Measurements from ENCODE around the gene UBB. TPM values are rescaled to one million over a fixed set of nuclear protein-coding genes. Genes with fewer than 3 reads are reported as not detected.
"Not testable (repeated sequence)": the region's sequence is repeated elsewhere in the genome, so short reads cannot be mapped to it uniquely, and the experiment has no call there.

The UBB gene
- total RNA-seq, 2 donors from 2014 or later = 862 to 1,091 TPM

DNA sequence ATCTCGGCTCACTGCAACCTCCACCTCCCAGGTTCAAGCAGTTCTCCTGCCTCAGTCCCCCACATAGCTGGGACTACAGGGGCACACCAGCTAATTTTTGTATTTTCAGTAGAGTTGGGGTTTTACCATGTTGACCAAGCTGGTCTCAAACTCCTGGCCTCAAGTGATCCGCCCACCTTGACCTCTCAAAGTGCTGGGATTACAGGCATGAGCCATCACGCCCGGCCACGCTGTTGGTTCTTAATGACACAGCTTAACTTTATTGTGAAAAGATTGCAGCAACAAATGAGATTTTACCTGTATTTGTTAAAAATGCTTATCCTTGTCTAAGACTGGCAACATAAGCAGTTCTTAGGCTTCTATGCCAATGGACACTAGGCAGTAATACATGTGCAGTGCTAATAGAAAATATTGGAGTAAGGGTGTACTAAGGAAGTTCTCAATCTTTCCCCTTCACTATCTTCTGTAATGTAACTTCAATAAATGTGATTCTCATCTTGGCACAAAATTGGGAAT is 2.9 kb downstream of the UBB start:
- no peaks in the 10 kb centered on the region for H3K9me3 ChIP-seq
- DNase-seq (ENCODE audit: low spot score) = no peak
- H3K4me3 ChIP-seq = no peak overlapping the region
- TF ChIP-seq, protein P1, sequence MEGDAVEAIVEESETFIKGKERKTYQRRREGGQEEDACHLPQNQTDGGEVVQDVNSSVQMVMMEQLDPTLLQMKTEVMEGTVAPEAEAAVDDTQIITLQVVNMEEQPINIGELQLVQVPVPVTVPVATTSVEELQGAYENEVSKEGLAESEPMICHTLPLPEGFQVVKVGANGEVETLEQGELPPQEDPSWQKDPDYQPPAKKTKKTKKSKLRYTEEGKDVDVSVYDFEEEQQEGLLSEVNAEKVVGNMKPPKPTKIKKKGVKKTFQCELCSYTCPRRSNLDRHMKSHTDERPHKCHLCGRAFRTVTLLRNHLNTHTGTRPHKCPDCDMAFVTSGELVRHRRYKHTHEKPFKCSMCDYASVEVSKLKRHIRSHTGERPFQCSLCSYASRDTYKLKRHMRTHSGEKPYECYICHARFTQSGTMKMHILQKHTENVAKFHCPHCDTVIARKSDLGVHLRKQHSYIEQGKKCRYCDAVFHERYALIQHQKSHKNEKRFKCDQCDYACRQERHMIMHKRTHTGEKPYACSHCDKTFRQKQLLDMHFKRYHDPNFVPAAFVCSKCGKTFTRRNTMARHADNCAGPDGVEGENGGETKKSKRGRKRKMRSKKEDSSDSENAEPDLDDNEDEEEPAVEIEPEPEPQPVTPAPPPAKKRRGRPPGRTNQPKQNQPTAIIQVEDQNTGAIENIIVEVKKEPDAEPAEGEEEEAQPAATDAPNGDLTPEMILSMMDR (IDR thresholded peaks at IDR 0.05) = no peak
- H3K36me3 ChIP-seq = peaks cover 20% of the 10 kb centered on the region
- H3K4me1 ChIP-seq = peaks cover 0 to 35% of the 10 kb centered on the region in 2 donors
- peak overlapping the region in 1 of 2 donors; percentile 19 for H3K27ac ChIP-seq
- no peaks in the 10 kb centered on the region for H3K27me3 ChIP-seq

GRCh38 chr17:16384557-16384956 is 3.7 kb downstream of the UBB start:
- peaks cover 20% of the 10 kb centered on the region for H3K36me3 ChIP-seq
- no peak overlapping the region for H3K4me3 ChIP-seq
- TF ChIP-seq, protein P1 (IDR thresholded peaks at IDR 0.05) = no peak
- DNase-seq (ENCODE audit: low spot score) = no peak
- no peaks in the 10 kb centered on the region for H3K27me3 ChIP-seq
- no peak overlapping the region for H3K27ac ChIP-seq
- H3K9me3 ChIP-seq = no peaks in the 10 kb centered on the region
- peaks cover 0 to 35% of the 10 kb centered on the region in 2 donors for H3K4me1 ChIP-seq

DNA sequence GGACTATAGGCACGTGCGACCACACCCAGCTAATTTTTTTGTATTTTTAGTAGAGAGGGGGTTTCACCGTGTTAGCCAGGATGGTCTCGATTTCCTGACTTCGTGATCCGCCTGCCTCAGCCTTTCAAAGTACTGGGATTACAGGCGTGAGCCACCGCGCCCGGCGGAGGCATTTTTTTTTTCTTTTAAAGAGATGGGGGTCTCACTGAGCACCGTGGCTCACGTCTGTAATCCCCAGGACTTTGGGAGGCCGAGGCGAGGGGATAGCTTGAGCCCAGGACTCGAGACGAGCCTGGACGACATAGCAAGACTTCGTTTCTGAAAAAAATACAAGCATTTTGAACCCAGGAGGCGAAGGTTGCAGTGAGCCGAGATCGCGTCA is 5.2 kb downstream of the UBB start:
- H3K4me1 ChIP-seq = peaks cover 0 to 35% of the 10 kb centered on the region in 2 donors
- peaks cover 20% of the 10 kb centered on the region for H3K36me3 ChIP-seq
- H3K27ac ChIP-seq = peak overlapping the region in 1 of 2 donors; percentile 63
- H3K27me3 ChIP-seq; DNase-seq (ENCODE audit: low spot score); H3K9me3 ChIP-seq: not testable (repeated sequence)
- peak overlapping the region in 1 of 2 donors; percentile 60 for H3K4me3 ChIP-seq

DNA sequence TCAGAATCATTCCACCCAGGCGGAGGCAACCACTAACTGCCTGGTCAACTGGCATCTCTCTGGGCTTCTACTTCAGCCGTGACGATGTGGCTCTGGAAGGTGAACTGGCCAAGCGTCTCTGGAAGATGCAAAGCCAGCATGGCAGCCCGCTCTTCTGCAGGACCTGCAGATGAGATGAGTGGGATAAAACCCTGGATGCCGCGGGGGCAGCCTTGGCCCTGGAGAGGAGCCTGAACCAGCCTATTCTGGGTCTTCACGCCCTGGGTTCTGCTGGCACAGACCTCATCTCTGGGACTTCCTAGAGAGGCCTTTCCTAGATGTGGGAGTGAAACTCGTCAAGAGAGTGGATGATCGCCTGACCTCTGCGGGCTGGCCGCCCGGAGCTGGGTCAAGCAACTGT is 10.6 kb downstream of the UBB start:
- no peak for DNase-seq (ENCODE audit: low spot score)
- Histone ChIP-seq H3K27ac (no peak overlapping the region), H3K36me3 (no peaks in the 10 kb centered on the region), H3K4me1 (peaks cover 0 to 11% of the 10 kb centered on the region in 2 donors), H3K9me3 (no peaks in the 10 kb centered on the region), H3K27me3 (no peaks in the 10 kb centered on the region), H3K4me3 (no peak overlapping the region)
- TF ChIP-seq, protein P1 (IDR thresholded peaks at IDR 0.05) = no peak

- not testable (repeated sequence) for H3K36me3 ChIP-seq; H3K27ac ChIP-seq; H3K9me3 ChIP-seq; DNase-seq (ENCODE audit: low spot score); H3K27me3 ChIP-seq; H3K4me3 ChIP-seq; H3K4me1 ChIP-seq
Observed at GRCh38 chr17:16392491-16392890, 11.6 kb downstream of the UBB start.

DNA sequence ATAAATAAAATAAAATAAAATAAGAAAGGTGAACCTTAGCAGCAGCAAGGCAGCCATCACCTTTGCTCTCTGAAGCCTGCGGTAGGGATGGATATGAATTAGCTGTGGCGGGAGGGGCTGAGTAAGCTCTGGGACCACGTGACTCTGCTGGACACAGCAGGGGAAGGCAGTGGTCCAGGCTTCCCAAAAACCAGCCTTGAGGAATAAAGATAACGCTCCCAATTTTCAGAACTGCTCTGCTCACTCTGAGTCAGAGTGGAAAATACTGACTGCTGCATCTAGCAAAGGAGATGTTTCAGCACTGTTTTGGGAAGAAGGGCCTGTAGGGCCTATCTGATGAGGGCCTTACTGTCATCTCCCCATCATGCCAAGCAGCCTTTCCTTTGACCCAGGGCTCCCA is 15.0 kb downstream of the UBB start:
- H3K4me3 ChIP-seq, H3K27me3 ChIP-seq, H3K4me1 ChIP-seq, H3K9me3 ChIP-seq, H3K36me3 ChIP-seq: not testable (repeated sequence)
- DNase-seq (ENCODE audit: low spot score) = peak; percentile 79
- peak overlapping the region; percentile 67 to 68 for H3K27ac ChIP-seq

DNA sequence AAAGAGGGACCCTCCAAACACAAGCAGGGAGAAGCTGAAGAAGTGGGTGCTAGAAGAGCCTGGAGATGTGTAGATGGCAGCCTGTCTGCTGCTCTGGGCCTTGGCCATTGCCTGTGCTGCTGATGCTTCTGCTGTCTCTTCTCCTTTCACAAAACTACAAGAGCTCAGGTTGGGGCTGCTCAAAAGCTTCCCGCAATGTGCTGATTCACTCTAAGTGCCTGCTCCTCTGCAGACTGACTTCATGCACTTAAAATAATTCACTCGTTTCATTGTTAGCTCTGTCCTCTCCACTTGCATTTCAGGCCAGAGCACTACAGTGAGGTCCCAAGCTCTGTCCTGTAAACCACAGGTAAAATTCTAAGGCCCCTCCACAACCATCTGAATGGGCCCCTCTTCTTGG is 15.8 kb downstream of the UBB start:
- not testable (repeated sequence) for H3K36me3 ChIP-seq; H3K9me3 ChIP-seq; DNase-seq (ENCODE audit: low spot score); H3K4me1 ChIP-seq; H3K4me3 ChIP-seq; H3K27me3 ChIP-seq
- peak overlapping the region; percentile 67 to 68 for H3K27ac ChIP-seq
